GM12892 (cell line): ENCODE measurements around the gene CBLIF.

Experiments used
- POLR2A ChIP-seq: IDR thresholded peaks from 2 replicates; pipeline ENCODE4 v1.6.1; 2011; ENCODE audit warnings: low read depth, low read length, control low read depth
- POLR2AphosphoS5 ChIP-seq: IDR thresholded peaks from 2 replicates; pipeline ENCODE4 v1.6.1; 2011; ENCODE audit warnings: low read depth, low read length, control low read depth

DNA sequence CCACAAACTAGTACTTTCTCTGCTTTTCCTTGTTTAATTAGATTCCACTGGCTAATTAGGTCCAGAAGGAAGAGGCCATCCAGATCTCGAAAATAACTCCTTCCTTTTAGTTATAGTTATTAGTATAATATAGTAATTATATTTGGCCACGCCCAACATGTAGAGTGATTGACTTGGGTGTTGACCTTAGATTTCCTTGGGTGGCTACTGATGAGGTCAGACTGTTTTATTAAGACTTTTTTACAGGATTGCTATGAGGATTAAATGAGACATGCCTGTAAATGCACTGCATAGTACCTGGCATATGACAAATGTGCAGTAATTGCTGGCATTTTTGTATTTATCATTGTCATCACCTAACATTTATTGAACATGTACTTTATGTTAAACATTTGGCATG is 63.2 kb downstream of the CBLIF start:
- no peak for TF ChIP-seq POLR2A
- TF ChIP-seq POLR2AphosphoS5: no peak
